GM18873 (cell line): ENCODE measurements around the gene GCNT2.
"Not testable (repeated sequence)": the region's sequence is repeated elsewhere in the genome, so short reads cannot be mapped to it uniquely, and the experiment has no call there.

Experiments
- ATAC-seq: cut with Tn5 transposase; IDR thresholded peaks from one replicate; pipeline ENCODE4 v1.9.1; 2021; ENCODE audit warnings: mild to moderate bottlenecking, moderate library complexity, moderate number of reproducible peaks; ENCODE audit not compliant: unreplicated experiment, low FRiP score

The GCNT2 gene

GRCh38 chr6:10521104-10521808 is at the start of gene GCNT2:
Gene GCNT2 (plus strand): TSS chr6:10521351. CDS start chr6:10528912, 7,561 bp downstream.
- no peak for ATAC-seq

- ATAC-seq: no peak
These were observed 48.5 kb upstream of the GCNT2 start for GRCh38 chr6:10472634-10473033.

GRCh38 chr6:10478187-10479040 is 42.7 kb upstream of the GCNT2 start:
- no peak for ATAC-seq

GRCh38 chr6:10479939-10480700 is 41.0 kb upstream of the GCNT2 start:
- no peak for ATAC-seq

GRCh38 chr6:10481101-10481500 is 40.0 kb upstream of the GCNT2 start:
- ATAC-seq: no peak

- no peak for ATAC-seq
These were observed 38.4 kb upstream of the GCNT2 start for GRCh38 chr6:10482636-10483257.

GRCh38 chr6:10484912-10485311 is 36.2 kb upstream of the GCNT2 start:
- no peak for ATAC-seq

GRCh38 chr6:10485406-10485805 is 35.7 kb upstream of the GCNT2 start:
- ATAC-seq: no peak

GRCh38 chr6:10486215-10486614 is 34.9 kb upstream of the GCNT2 start:
- ATAC-seq: no peak

- ATAC-seq: not testable (repeated sequence)
These were observed 34.1 kb upstream of the GCNT2 start for GRCh38 chr6:10486944-10487588.

GRCh38 chr6:10487668-10488327 is 33.4 kb upstream of the GCNT2 start:
- ATAC-seq: no peak

GRCh38 chr6:10491463-10491862 is 29.7 kb upstream of the GCNT2 start:
- no peak for ATAC-seq

- ATAC-seq: not testable (repeated sequence)
These were observed 29.2 kb upstream of the GCNT2 start for GRCh38 chr6:10491905-10492304.

GRCh38 chr6:10495029-10495428 is 26.1 kb upstream of the GCNT2 start:
- no peak for ATAC-seq

GRCh38 chr6:10505529-10505928 is 15.6 kb upstream of the GCNT2 start:
- no peak for ATAC-seq

GRCh38 chr6:10507298-10507697 is 13.9 kb upstream of the GCNT2 start:
- no peak for ATAC-seq

GRCh38 chr6:10507715-10508114 is 13.4 kb upstream of the GCNT2 start:
- ATAC-seq: no peak

- peak; percentile 83 for ATAC-seq
These were observed 10.4 kb upstream of the GCNT2 start for GRCh38 chr6:10510592-10511367.

- no peak for ATAC-seq
These were observed 9.7 kb upstream of the GCNT2 start for GRCh38 chr6:10511477-10511876.
